HPDE6-E6E7 (cell line): ENCODE data around the gene IL9.
A peak's percentile ranks its signal among the peaks of the same experiment; 100 is the strongest.

Experiments used
- DNase-seq: peaks from one replicate; pipeline ENCODE4 v3.0.0; 2011; ENCODE audit warnings: missing footprints; ENCODE audit errors: extremely low spot score

Gene IL9

DNA sequence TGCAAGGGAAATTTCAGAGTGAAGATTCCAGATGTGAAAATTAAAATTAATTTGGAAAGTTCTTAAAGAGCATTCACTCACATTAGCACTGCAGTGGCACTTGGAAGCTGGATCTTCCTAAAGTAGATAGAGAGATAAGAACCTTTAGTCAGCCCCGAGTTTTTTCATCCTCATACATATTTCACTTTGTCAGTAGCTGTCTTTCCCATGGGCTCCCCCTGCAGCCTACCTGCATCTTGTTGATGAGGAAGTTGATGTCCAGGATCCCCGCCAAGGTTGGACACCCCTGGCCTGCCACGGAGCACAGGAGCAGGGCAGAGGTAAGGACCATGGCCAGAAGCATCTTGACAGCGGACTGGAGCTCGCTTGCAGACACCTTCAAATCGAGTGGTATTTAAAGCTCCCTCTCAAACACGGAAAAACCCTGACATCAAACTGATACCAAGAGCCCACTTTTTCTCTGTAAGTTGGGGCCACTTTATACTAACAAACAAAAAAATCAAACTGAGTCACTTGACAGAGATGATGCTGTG lies at the start of gene IL9:
IL9 (minus strand) TSS at position 368 of the 533 bp plus-strand sequence; CDS start at position 343, 25 bp downstream.
- DNase-seq = no peak

DNA sequence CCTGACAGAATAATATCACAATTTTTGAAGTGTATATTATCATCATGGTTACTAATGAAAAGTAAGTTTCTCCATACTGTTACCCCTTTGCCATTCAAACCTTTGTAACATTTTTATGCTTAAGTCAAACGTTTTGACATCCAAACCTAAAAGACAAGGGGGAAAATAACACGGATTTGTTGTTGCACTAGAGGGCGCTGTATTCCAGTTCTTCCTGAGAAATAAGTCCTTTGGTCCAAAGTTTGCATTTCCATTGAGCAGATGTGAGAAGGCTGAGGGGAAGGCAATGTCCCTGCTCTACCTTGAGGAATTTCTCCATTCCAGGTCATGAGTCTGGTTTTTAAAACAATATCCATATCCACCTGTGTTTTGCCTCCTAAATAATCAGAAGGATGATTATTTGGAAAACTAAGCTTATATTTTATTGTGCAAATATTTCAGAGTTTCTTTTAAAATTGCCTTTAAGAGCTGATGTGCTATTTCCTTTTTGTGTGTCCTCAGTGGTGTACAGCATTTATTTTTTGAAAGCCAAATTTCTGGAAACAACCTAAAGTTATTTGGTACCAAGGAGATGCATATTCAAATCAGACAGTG lies 49.4 kb upstream of the IL9 start:
- DNase-seq = peak; percentile 14

DNA sequence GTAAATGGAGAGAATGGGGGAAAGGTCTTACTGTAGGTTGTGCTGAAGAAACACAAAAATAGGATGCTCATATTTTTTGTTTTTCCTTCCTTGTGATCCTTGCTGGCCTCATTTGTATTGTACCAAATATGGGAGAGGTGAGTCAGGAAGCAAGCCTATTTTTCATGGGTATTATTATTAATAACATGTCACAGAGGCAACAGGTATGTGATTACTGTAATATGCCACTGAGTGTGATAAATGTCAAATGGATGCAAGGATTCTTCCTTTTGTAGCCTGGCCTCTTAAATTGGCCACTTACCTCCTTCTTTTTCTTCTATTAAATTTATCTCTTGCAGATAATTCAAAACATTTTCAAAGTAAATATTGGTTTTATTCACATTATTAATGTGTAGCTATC lies 48.9 kb upstream of the IL9 start:
- no peak for DNase-seq

DNA sequence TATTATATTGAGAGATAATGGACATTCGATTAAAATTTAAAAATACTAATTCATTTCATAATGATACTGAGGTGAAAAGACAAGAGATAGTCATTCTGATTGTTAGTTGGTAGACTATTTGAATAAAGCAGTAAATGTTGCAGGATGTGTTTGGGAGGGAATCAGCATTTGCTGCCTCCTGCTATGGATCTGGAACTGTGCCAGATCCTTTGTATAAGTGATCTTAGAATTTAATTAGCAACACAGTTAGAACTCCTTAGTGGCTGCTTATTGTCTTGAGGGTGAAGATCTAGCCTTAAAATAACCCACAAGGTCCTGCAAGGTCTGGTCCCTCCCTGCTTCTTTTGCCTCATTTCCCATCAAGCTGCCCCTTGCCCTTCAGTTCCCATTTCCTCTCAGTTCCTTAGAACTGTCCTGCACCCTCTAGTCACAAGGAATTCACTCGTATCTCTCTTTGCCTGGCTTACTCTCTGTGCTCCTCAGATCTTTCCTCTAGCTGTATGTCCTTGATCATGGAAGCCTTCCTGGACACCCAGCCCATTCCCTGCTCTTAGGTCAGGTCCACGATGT lies 46.6 kb upstream of the IL9 start:
- DNase-seq = no peak

DNA sequence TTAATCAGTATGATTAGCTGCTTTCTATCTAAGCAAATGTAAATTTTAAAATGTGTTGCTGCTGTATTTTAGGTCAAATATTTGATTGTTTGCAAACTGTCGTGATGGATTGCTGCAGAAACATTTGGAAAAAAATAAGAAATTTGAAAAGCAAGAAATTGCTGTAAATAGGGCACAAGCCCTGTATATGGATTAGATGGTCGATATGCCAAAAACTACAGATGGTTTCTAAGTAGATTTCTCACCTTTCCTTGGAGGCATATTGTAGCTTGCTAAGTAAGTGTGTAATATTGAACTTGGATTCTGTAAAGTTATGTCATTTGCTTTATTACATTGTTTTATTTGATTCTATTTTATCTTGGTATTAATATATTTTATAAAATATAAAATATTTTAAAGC lies 46.1 kb upstream of the IL9 start:
- no peak for DNase-seq

DNA sequence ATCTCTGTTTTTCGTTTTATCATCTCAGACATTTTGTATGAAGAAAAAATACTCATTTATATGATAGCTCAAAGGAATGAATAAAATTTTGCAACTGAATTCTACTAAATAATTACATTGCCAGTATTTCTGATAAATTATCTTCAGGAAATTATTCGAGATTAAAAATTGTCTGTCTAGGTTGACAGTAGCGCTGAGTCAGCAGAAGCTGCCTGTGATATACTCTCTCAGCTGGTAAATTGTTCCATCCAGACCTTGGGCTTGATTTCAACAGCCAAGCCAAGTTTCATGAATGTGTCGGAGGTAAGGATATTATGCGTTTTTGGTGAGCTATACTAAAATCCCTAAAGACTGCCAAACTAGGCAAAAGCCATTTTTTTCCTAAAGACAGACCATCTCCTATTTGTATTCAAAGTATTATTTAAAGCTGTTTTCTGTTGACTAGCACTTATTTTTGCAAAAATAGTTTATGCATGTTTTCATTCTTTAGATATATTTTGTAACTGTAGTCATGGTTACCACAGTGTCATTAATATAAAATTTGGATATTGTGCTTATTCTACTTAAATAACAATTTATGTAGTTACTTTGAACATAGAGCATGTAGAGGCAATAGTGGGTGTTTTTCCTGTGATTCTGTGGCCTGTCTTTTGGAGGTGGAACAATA lies 41.7 kb upstream of the IL9 start:
- DNase-seq = no peak

DNA sequence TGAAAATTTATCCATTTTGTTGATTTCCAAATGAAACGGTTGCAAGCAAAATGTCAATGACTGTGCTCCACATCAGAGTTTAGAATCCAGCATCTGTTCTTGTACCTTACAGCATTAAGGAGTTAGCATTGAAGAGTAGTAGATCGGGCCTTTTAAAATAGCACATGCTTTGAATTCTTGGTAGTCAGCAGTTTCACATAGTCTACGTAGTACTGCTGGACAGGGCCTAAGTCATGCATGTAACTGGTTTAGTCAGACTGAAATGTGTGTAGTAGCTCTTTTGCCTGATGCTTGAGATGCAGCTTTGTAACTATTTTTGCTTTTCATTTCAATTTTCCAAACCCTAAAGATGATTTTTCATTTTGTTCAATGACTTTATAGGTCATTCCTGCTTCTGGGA lies 39.3 kb upstream of the IL9 start:
- no peak for DNase-seq

DNA sequence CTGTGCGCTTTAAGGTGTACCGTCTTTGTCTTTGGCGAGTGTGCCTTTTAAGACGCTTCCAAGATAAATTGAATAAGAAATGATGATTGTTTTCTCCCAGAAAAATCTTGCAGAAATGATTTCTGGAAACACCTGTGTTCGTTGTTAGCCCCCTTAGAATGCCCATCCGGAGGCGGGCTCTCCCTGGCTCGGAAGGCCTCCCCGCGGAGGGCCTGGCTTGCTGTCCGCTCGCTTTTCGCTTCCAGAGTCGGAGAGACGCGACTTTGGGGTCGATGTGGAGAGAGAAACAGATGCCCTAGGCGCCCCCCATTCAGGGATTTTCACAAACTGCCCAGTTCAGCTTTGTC lies 35.3 kb upstream of the IL9 start:
- no peak for DNase-seq

DNA sequence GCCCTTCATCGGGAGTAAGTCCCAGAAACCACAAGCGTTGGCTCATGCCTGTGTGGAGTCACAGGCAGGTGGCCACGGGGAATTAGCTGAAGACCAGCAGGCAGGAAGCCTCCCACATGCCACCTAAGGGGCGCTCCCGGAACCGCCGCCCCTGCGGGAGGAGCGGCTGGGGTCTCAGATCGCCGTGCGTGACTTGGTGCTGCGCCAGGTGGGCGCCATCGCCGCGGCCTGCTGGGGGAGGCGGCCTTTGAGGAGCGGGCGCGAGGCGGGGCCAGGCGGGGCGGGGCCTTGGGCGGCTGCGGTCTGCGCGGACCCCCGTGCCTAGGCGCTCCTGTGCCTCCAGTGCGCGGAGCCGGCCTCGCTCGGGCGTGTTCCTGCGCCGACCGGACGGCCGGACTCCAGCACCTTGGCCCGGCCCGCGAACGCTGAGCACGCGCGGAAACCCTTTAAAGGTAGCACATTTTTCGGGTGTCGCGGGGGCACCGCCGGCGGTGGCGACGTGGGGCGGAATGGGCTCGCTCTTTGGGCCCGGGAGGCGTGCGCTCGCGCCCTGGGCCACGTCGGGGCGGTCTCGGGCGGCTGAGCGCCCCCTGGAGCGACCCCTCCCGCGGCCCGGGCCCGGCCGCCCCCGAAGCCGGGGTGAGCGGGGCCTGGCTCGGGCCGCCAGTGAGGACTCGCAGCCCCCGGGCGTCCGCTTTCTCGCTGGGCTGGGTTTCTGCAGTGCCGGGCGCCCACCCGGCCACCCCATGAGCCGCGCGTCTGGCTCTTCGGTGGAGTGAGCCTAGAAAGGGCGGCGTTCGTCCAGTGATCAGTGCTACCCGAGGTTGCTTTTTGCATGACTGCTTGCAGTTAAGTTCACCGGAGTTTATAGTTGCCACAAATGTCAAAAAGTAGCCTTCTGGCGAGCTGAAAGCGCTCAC lies 34.6 kb upstream of the IL9 start:
- DNase-seq = no peak

DNA sequence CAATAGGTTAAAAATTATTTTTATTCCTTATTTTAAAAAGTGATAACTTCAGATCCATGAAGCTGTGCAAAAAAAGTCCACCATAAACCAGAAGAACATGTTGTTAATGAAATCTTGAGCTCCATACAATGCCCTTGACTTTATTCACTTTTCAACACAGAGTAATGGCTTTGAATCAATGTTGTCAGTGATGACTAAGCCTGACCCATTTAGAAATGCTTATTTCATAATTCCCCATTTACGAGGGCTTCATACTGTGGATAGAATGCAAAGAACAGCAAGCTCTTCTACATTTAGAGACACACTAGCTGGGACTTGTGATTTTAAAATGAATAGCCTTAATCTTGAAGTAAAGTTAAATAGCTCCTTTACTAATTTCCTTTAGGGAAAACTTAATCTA lies 25.7 kb upstream of the IL9 start:
- no peak for DNase-seq

DNA sequence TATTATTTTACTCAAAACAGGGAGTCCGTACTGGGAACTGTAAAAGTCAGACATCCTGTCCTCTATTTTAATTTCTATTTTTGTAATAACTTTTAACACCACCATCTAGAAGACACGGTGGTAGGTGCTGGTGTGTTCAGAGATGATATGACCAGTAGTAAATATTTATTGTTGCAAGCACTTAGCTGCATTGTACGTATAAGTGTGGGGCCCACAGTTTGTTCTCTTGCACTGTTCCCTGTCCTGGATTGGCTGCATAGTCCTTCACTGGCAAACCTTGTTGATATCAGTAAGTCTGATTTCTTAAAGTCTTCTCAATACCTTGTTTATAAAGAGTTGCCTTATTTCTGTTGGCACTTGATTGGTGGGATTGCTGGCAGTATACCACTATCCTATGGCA lies 24.6 kb upstream of the IL9 start:
- no peak for DNase-seq

DNA sequence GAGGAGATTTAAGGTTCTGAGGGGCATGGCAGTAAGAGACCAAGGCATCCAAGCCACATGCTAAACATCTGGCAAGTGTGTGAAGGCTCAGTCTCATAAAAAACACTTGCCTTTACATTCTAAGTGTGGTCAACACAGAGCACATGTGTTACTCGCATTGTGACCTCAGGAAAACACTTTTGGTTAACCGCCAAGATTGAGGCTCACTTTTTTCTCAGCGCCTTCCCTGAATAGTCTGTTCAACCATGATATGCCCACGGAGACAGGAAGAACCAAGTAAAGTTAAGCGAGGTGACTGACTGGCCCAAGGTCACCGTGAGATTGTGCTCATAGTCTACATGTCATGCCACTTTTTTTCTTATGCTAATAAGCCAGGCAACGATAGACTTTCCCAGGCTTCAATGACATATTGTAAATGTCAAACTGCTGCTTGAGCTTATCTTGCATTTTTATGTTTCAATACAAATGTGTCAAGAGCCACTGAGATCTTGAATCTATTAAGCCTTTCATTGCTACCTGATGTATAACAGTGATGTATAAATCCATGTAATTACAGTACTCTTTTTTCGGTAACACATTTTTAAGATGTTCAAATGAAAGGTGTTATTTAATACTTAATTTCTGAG lies 21.1 kb upstream of the IL9 start:
- no peak for DNase-seq

DNA sequence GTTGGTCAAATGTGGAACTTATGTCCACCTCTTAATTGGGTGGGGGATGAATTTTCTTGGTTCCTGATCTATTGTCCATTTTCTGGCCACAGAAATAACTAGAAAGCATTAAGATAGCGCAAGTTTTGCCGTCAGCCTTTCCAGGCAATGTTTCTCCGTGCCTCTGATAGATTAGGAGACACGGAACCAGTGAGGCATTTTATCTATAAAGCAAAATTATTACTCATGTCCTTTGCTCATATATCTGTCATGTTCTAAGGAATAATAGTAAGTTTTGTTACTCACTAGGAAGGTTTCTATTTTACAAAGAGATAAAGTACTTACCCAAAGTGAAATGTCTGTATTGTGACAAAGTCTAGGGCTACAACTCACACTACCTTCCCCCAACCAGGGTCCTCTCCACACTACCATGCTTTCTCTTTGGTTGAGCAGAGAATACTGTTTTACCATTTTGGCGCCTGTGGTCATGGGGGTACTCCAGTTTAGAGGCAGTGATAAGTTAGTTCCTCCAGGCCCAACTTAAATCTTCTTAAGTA lies 19.9 kb upstream of the IL9 start:
- DNase-seq = no peak

DNA sequence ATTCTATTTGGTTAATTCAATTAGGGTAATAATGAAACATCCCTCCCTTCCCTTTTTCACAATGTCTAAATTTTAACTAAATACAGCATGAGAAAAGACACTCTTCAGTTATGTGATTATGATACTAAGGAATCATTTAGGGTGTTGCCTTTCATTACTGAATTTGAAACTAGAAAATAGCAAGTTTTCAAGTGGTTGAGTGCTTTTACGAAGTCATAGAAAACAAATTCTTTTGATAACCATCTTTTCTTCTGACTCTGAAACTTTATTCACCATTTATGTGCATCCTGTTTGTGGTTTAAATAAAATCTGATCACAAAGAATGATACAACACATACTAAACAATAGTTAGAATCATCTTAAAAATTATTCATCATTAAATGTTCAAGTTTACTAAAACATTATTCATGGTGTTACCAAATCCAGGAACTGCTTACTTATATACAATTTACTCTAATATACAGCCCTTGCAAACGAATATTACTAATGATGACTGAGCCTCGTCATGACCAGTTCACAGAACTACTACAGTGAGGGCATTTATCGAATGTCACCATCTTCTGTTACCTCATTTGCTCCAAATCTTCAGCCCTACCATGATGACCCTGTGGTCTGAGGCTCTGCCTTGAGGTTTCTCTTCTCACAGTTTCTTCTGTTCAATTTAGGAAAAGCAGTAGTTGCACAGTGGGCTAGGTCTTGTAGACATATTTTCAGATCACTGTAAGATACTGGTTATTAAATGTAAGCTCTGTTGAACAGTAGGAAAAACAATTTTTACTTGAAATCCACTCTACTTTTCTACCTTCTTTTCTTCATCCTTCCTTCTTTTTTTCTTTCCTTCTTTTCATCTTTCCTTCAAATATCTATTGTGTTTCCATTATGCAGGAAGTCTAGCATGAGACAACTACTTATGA lies 18.3 kb upstream of the IL9 start:
- DNase-seq = no peak

DNA sequence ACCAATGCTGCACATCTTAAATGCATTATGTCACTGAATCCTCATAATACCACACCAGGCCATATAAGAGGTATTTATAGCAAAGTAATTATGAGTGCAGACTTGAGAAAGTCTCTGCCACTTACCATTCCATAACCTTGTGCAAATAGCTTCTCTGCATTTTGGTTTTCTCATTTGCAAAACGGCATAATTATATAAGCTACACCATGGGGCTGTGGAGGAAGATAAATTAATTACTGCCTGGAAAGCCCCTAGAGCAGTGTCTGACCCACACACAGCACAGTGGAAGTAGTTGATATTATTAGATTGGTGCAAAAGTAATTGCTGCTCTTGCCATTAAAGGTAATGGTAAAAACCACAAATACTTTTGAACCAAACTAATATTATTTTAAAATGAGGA lies 9.5 kb upstream of the IL9 start:
- DNase-seq = no peak

DNA sequence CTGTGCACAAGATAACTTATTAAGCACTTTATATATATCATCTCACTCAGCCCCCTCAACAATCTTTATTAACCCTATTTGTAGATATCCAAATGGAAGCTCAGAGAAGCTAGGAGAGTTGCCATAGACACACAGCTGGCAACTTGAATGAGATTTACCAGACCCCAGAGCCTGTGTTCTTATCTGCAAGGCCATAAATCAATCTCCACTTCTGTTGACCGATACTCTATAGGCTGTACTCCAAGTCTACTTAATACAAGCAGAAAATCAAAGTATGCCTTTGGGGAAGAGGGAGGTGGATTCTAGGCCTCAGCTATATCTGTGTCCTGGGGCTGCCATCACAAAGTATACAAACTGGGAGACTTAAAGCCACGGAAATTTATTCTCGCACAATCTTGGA lies 6.0 kb upstream of the IL9 start:
- DNase-seq = no peak

DNA sequence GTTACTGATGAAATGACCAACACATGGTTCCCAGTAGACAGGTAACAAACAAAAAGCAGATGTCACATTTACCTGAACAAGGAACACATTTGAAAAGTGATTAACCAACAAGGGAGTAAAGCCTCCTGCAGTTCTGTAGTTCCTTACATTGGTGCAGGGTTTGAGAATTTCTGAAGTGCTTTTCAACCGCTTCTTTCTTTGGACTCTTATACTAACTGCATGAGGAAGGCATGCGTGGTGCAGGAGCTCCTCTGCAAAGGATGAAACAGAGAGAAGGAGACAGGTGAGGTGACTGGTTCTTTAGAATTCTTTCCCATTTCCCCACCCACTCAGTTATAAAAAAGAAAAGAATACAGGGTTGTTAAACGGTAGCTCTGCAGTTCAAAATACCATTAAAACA lies 4.6 kb upstream of the IL9 start:
- no peak for DNase-seq

DNA sequence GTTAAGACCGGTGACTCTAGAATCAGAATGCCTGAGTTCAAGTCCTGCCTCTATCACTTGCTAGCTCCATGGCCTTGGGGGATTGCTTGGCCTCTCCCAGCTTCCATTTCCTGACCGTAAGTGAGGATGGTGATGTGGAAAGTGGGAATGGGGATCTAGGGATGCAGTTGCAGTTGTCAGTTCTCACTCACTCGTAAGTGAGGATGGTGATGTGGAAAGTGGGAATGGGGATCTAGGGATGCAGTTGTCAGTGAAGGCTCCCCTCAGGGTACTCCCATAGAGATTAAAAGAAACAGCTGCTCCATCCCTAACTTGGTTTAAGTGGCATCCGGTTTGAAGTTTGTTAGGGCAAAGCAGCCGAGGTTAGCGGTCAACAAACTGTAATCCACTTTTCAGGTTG lies 3.0 kb upstream of the IL9 start:
- DNase-seq = no peak

DNA sequence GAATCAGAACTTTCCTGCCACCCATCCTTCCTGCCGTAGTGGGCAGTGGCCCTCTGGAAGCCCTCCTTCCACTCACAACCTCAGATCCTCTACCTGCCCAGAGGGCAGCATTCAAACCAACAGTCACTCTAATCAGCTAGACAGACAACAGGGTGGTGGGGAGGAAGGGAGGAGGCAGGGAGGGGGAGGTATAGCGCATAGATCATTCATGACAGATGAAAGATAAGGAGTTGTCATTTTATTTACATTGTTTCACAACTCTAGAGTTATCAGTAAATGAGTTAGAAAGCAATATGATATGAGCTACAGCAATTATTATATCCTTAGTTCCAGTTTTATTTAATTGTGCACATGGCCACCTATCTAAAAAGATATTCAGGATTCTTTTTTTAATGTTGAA lies 852 bp downstream of the IL9 start:
- no peak for DNase-seq

DNA sequence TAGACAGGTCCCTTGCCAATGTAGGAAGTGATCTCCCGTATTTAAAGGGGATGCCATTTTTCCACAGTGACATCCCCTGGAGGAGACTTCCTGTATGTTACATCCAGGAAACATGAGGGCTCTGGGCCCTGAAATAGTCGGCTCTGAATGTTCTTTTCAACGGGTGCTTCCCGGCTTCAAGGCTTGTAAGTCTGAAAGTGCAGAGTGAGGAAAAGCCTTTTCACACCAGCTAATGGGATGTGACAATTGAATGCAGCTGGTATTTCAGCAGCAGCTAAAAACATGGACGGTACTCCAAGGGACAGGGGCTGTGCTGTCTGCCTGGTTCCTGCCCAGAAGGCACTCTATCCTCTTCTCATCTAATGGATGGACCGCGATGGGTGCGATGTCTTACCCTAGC lies 1.4 kb downstream of the IL9 start:
- DNase-seq = no peak

DNA sequence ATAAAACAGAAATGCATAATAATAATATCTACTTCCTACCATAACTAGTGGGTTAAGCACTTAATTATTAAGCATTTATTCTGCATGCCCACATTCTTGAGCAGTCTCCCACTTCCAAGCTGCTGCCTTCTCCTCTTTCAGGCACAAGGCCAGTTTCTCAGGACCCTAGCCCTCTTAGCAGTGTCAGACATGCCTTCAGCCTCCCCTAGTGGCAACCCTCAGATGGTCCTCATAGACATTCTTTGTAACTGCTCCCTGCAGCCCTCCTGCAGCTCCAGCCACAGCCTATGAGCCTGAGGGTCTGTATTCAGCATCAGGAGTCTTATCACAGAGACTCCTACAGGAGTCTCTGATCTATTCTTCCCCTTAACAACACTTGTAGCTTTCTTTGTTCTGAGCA lies 3.9 kb downstream of the IL9 start:
- DNase-seq = no peak
